C4-2B (cell line): ENCODE measurements around the gene FGF23.

Experiments
- CTCF ChIP-seq: fragments of 450-650 bp; conservative IDR thresholded peaks from 2 replicates; pipeline ENCODE4 v1.5.1; 2017; ENCODE audit warnings: mild to moderate bottlenecking
- ZFX ChIP-seq: fragments of 450-650 bp; IDR thresholded peaks from 2 replicates; pipeline ENCODE4 v1.6.1; 2017

DNA sequence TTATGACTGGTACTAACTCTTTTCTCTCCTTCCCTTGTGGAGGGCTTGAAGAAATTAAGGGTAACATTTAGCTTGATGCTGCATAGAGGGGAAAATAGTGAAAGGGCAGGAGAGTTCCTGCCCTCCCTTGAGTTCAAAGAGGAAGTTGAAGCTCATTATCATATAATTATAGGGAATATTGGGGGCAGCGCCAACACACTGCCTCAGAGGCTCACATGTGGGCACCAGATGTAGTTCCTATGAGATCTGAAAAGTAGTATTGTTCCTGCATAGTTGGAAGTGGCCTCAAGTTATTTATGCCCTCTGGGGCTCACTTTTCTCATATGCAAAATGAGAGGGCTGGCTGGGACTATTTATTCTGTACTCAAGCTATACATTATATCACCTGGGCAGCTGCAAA is 33.0 kb upstream of the FGF23 start:
- TF ChIP-seq CTCF (no peak), ZFX (no peak)
